ENCODE results near the gene GALNT5.

GALNT5 gene

GRCh38 chr2:157227592-157227991 lies 29.9 kb upstream of the GALNT5 start:
- no peaks in the 10 kb centered on the region for H3K36me3 ChIP-seq (replicated peaks; ENCODE audit: low read depth, low read length)
- no peaks in the 10 kb centered on the region for H3K27me3 ChIP-seq (ENCODE audit: low read depth, low read length)
- no peak overlapping the region for H2AFZ ChIP-seq (ENCODE audit: low read depth, low read length)
- H3K9me3 ChIP-seq (ENCODE audit: insufficient read depth, low read length), result no peaks in the 10 kb centered on the region
- no peaks in the 10 kb centered on the region for H3K79me2 ChIP-seq (ENCODE audit: low read length)
- no peaks in the 10 kb centered on the region for H4K20me1 ChIP-seq (ENCODE audit: insufficient read depth, low read length)
- TF ChIP-seq, protein P1, sequence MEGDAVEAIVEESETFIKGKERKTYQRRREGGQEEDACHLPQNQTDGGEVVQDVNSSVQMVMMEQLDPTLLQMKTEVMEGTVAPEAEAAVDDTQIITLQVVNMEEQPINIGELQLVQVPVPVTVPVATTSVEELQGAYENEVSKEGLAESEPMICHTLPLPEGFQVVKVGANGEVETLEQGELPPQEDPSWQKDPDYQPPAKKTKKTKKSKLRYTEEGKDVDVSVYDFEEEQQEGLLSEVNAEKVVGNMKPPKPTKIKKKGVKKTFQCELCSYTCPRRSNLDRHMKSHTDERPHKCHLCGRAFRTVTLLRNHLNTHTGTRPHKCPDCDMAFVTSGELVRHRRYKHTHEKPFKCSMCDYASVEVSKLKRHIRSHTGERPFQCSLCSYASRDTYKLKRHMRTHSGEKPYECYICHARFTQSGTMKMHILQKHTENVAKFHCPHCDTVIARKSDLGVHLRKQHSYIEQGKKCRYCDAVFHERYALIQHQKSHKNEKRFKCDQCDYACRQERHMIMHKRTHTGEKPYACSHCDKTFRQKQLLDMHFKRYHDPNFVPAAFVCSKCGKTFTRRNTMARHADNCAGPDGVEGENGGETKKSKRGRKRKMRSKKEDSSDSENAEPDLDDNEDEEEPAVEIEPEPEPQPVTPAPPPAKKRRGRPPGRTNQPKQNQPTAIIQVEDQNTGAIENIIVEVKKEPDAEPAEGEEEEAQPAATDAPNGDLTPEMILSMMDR (IDR thresholded peaks at IDR 0.05; ENCODE audit: low read depth, low read length), result no peak
- no peak for TF ChIP-seq EZH2phosphoT487 (IDR thresholded peaks at IDR 0.05; ENCODE audit: low read depth)
- H3K4me3 ChIP-seq (ENCODE audit: low read length), result no peak overlapping the region
- H3K9ac ChIP-seq (ENCODE audit: low read length), result no peak overlapping the region
- no peak overlapping the region for H3K4me2 ChIP-seq (ENCODE audit: low read length)
- H3K4me1 ChIP-seq (ENCODE audit: low read length), result no peaks in the 10 kb centered on the region
- H3K27ac ChIP-seq (ENCODE audit: low read length), result no peak overlapping the region

- Histone ChIP-seq H3K4me2 (ENCODE audit: low read length) (no peak overlapping the region), H3K79me2 (ENCODE audit: low read length) (no peaks in the 10 kb centered on the region), H4K20me1 (ENCODE audit: insufficient read depth, low read length) (no peaks in the 10 kb centered on the region), H3K27me3 (ENCODE audit: low read depth, low read length) (no peaks in the 10 kb centered on the region), H3K9me3 (ENCODE audit: insufficient read depth, low read length) (0 out of 2 replicates have a peak, but pooled peaks cover under 1% of the 10 kb centered on the region), H3K9ac (ENCODE audit: low read length) (no peak overlapping the region), H3K36me3 (replicated peaks; ENCODE audit: low read depth, low read length) (no peaks in the 10 kb centered on the region), H3K4me3 (ENCODE audit: low read length) (no peak overlapping the region), H3K4me1 (ENCODE audit: low read length) (no peaks in the 10 kb centered on the region), H3K27ac (ENCODE audit: low read length) (no peak overlapping the region), H2AFZ (ENCODE audit: low read depth, low read length) (no peak overlapping the region)
- no peak for TF ChIP-seq EZH2phosphoT487 (IDR thresholded peaks at IDR 0.05; ENCODE audit: low read depth)
- TF ChIP-seq, protein P1 (IDR thresholded peaks at IDR 0.05; ENCODE audit: low read depth, low read length), result no peak
These were observed 28.6 kb upstream of the GALNT5 start for GRCh38 chr2:157228946-157229345.

DNA sequence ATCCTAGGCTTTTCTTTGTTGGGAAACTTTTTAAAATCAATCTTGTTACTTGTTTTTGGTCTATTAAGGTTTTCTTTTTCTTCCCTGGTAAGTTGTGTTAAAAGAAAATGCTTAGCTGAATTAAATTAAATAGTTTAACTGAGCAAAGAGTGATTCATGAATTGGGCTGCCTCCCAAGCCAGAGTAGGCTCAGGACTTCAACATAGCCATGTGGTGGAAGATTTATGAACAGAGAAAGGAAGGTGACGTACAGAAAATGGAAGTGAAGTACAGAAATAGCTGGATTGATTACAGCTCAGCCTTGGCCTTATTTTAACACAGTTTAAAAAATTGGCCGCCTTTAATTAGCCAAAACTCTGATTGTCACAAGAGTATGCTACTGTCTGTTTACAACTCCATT lies 27.9 kb upstream of the GALNT5 start:
- H3K9ac ChIP-seq (ENCODE audit: low read length), result no peak overlapping the region
- H3K27ac ChIP-seq (ENCODE audit: low read length), result no peak overlapping the region
- TF ChIP-seq, protein P1 (IDR thresholded peaks at IDR 0.05; ENCODE audit: low read depth, low read length), result no peak
- no peak for TF ChIP-seq EZH2phosphoT487 (IDR thresholded peaks at IDR 0.05; ENCODE audit: low read depth)
- no peak overlapping the region for H3K4me2 ChIP-seq (ENCODE audit: low read length)
- H2AFZ ChIP-seq (ENCODE audit: low read depth, low read length), result no peak overlapping the region
- H3K4me1 ChIP-seq (ENCODE audit: low read length), result no peaks in the 10 kb centered on the region
- no peaks in the 10 kb centered on the region for H3K27me3 ChIP-seq (ENCODE audit: low read depth, low read length)
- H3K79me2 ChIP-seq (ENCODE audit: low read length), result no peaks in the 10 kb centered on the region
- no peaks in the 10 kb centered on the region for H3K36me3 ChIP-seq (replicated peaks; ENCODE audit: low read depth, low read length)
- H4K20me1 ChIP-seq (ENCODE audit: insufficient read depth, low read length), result no peaks in the 10 kb centered on the region
- no peak overlapping the region for H3K4me3 ChIP-seq (ENCODE audit: low read length)
- H3K9me3 ChIP-seq (ENCODE audit: insufficient read depth, low read length), result 0 out of 2 replicates have a peak, but pooled peaks cover 3% of the 10 kb centered on the region

GRCh38 chr2:157231476-157231875 lies 26.0 kb upstream of the GALNT5 start:
- H3K9me3 ChIP-seq (ENCODE audit: insufficient read depth, low read length), result 0 out of 2 replicates have a peak, but pooled peaks cover 3% of the 10 kb centered on the region
- H4K20me1 ChIP-seq (ENCODE audit: insufficient read depth, low read length), result no peaks in the 10 kb centered on the region
- H3K4me3 ChIP-seq (ENCODE audit: low read length), result no peak overlapping the region
- H3K27ac ChIP-seq (ENCODE audit: low read length), result no peak overlapping the region
- H3K9ac ChIP-seq (ENCODE audit: low read length), result no peak overlapping the region
- no peaks in the 10 kb centered on the region for H3K36me3 ChIP-seq (replicated peaks; ENCODE audit: low read depth, low read length)
- no peak overlapping the region for H2AFZ ChIP-seq (ENCODE audit: low read depth, low read length)
- TF ChIP-seq, protein P1 (IDR thresholded peaks at IDR 0.05; ENCODE audit: low read depth, low read length), result no peak
- TF ChIP-seq EZH2phosphoT487 (IDR thresholded peaks at IDR 0.05; ENCODE audit: low read depth), result no peak
- H3K79me2 ChIP-seq (ENCODE audit: low read length), result no peaks in the 10 kb centered on the region
- H3K4me2 ChIP-seq (ENCODE audit: low read length), result no peak overlapping the region
- H3K27me3 ChIP-seq (ENCODE audit: low read depth, low read length), result no peaks in the 10 kb centered on the region
- H3K4me1 ChIP-seq (ENCODE audit: low read length), result no peaks in the 10 kb centered on the region

All from OCI-LY3 (cell line).